Progenitor cell of endocrine pancreas (in vitro differentiated cells): ENCODE measurements around the gene BICRA. TPM values are rescaled to one million over a fixed set of nuclear protein-coding genes. Genes with fewer than 3 reads are reported as not detected.
"Not testable (repeated sequence)": the region's sequence is repeated elsewhere in the genome, so short reads cannot be mapped to it uniquely, and the experiment has no call there.

ENCODE experiments used
- DNase-seq: peaks from one replicate; pipeline ENCODE4 v3.0.0; 2021; ENCODE audit warnings: low spot score; ENCODE audit not compliant: unreplicated experiment
- H3K27ac Mint-ChIP-seq: 2 replicates; pipeline ENCODE4 v1.8.0; 2021; ENCODE audit warnings: mild to moderate bottlenecking, moderate library complexity, mixed read lengths
- H3K27me3 Mint-ChIP-seq: 2 replicates; pipeline ENCODE4 v1.8.0; 2021; ENCODE audit warnings: mixed read lengths
- H3K36me3 Mint-ChIP-seq: 2 replicates; pipeline ENCODE4 v1.8.0; 2022; ENCODE audit warnings: mixed read lengths; ENCODE audit not compliant: insufficient read depth
- H3K4me1 Mint-ChIP-seq: 2 replicates; pipeline ENCODE4 v1.8.0; 2021; ENCODE audit warnings: low read depth, mixed read lengths
- H3K4me3 Mint-ChIP-seq: 2 replicates; pipeline ENCODE4 v1.8.0; 2021; ENCODE audit warnings: low read depth, mild to moderate bottlenecking, moderate library complexity, mixed read lengths
- H3K9me3 Mint-ChIP-seq: 2 replicates; pipeline ENCODE4 v1.8.0; 2021; ENCODE audit warnings: low read depth, mixed read lengths
- total RNA-seq: library from RNA; stranded (reverse); gene quantifications from 2 replicates; pipeline ENCODE4 v1.2.1, GENCODE V29; 2021
- TF ChIP-seq, protein P1 (sequence below): fragments of 200-600 bp; sonication (generic); IDR thresholded peaks from one replicate; pipeline ENCODE4 v1.5.0; 2021; ENCODE audit warnings: antibody characterized with exemption, mild to moderate bottlenecking; ENCODE audit not compliant: unreplicated experiment

BICRA gene
- total RNA-seq, 1 donor from 2014 or later: 37.4 TPM

DNA sequence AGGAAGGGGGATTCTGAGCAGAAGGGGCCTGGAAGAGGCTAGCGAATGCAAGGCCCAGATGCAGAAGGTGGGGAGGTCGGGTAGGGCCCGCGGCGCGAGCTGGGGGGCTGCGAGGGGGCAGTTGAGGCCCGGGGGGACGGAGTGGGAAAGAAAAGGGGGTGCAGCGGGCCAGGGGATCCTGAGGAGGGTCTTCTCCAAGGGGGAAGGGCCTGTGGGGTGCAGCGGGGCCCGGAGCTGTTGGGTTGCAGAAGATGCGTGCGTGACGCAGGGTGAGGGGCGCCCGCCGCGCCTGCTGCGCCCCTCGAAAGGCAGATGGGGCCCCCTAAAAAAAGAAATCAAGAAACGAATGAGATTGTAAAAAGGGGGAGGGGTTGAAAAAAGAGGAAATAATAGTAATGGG is 36.3 kb upstream of the BICRA start:
- H3K4me1 Mint-ChIP-seq: no peaks in the 10 kb centered on the region
- no peaks in the 10 kb centered on the region for H3K9me3 Mint-ChIP-seq
- no peaks in the 10 kb centered on the region for H3K36me3 Mint-ChIP-seq
- H3K27ac Mint-ChIP-seq: no peak overlapping the region
- H3K4me3 Mint-ChIP-seq: no peak overlapping the region
- TF ChIP-seq, protein P1, sequence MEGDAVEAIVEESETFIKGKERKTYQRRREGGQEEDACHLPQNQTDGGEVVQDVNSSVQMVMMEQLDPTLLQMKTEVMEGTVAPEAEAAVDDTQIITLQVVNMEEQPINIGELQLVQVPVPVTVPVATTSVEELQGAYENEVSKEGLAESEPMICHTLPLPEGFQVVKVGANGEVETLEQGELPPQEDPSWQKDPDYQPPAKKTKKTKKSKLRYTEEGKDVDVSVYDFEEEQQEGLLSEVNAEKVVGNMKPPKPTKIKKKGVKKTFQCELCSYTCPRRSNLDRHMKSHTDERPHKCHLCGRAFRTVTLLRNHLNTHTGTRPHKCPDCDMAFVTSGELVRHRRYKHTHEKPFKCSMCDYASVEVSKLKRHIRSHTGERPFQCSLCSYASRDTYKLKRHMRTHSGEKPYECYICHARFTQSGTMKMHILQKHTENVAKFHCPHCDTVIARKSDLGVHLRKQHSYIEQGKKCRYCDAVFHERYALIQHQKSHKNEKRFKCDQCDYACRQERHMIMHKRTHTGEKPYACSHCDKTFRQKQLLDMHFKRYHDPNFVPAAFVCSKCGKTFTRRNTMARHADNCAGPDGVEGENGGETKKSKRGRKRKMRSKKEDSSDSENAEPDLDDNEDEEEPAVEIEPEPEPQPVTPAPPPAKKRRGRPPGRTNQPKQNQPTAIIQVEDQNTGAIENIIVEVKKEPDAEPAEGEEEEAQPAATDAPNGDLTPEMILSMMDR: no peak
- no peaks in the 10 kb centered on the region for H3K27me3 Mint-ChIP-seq
- no peak for DNase-seq

DNA sequence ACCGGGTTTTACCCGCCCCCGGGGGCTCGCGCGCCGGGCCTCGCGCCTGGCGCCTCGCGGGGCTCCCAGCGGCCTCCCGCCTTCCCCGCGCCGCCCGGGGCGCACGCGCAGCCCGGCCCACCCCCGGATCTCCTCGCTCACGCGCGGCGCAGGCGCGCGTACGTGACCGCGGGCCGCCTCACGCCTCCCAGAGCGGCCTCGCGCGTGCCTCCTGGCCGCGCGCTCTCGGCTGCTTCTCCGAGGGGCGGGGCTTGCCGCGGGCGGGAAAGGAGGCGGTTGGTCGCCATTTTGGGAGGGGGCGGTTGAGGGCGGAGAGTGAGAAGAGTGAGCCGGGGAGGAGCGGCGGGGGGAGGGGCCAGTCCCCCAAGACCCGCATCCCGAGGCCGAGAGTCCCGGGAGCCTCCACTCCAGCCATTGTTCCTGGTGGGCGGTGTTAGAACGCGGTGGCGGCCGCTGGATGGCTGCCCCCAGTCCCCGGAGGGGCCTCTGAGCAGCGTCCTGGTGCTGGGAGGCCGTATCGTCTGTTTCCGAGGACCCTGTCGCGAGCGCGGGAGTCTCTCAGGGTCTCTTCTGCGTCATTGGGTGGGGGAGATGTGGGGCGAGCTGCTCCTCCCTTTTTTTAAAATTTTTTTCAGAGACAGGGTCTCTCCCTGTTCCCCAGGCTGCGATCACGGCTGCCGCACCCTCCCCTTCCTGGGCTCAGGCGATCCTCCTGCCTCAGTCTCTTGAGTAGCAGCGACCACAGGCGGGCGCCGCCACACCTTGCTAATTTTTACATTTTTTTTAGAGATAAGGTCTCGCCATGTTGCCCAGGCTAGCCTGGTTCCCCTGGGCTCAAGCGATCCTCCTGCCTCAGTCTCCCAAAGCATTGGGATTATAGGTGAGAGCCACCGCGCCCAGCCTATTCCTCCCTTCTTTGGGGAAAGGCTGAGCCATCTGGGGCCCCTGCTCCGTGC is 35.6 kb upstream of the BICRA start, which contains the start of gene ZNF541:
Gene ZNF541 (minus strand): TSS at position 78 of the 956 bp plus-strand sequence. CDS start 17,292 bp downstream, outside the sequence.
- Mint-ChIP-seq H3K4me3 (no peak within 1 kb of the TSS), H3K4me1 (no peaks in the 10 kb centered on the region), H3K27me3 (no peaks in the 10 kb centered on the region), H3K27ac (no peak within 1 kb of the TSS), H3K36me3 (no peaks in the 10 kb centered on the region), H3K9me3 (no peaks in the 10 kb centered on the region)
- DNase-seq: no peak
- TF ChIP-seq, protein P1: no peak

DNA sequence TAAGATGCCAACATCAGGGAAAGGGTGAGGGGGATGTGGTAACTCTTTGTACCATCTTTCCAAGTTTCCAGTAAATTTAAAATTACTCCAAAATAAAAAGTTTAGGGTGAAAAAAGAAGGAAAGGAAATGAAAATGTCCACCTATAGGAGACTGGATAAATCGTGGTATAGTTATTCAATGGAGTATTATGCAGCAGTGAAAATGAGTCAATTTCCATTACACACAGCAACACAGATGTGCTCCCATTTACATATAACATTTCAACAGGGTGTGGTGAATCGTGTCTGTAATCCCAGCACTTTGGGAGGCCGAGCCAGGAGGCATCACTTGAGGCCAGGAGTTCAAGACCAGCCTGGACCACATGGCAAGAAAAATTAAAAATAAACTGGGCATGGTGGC is 28.5 kb upstream of the BICRA start:
- TF ChIP-seq, protein P1: no peak
- Mint-ChIP-seq H3K36me3 (no peaks in the 10 kb centered on the region), H3K9me3 (no peaks in the 10 kb centered on the region), H3K4me3 (no peak overlapping the region), H3K27me3 (peaks cover 4% of the 10 kb centered on the region), H3K4me1 (no peaks in the 10 kb centered on the region), H3K27ac (no peak overlapping the region)
- no peak for DNase-seq

DNA sequence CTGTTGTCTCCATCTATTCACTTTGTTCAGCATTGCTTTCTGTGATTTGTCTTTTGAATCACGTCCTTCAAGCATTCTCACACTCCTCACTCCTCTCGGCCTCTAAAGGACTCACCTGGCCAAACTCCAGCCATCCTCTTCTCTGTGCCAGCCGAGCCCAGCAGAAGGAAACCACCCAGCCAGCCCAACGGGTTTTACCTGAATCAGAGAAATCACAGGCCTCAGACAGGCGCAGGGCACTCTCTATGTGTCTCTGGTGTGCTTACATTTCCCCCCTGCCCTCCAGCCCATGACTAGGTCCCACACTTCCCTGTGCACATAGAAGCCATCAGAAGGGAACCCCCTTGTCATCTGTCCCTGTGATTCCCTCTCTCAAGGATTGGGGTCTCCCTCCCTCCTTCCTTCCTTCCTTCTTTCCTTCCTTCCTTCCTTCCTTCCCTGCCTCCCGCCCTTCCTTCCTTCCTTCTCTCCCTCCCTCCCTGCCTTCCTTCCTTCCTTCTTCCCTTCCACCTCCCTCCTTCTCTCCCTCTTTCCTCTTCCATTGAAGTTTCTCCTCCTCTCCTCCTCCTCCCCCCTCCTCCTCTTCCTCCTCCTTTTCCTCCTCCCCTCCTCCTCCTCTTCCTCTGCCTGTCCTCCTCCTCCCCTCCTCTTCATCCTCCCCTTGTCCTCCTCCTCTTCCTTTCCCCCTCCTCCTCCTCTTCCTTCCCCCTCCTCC is 27.2 kb upstream of the BICRA start:
- Mint-ChIP-seq H3K27ac (peak overlapping the region; percentile 29), H3K4me1 (no peaks in the 10 kb centered on the region), H3K9me3 (peaks cover 4% of the 10 kb centered on the region), H3K4me3 (no peak overlapping the region), H3K27me3 (peaks cover 4% of the 10 kb centered on the region), H3K36me3 (no peaks in the 10 kb centered on the region)
- TF ChIP-seq, protein P1: no peak
- no peak for DNase-seq

- Mint-ChIP-seq H3K27ac (no peak overlapping the region), H3K4me3 (no peak overlapping the region), H3K4me1 (no peaks in the 10 kb centered on the region), H3K36me3 (no peaks in the 10 kb centered on the region), H3K27me3 (peaks cover 4% of the 10 kb centered on the region), H3K9me3 (peaks cover 4% of the 10 kb centered on the region)
- TF ChIP-seq, protein P1: no peak
- no peak for DNase-seq
Measured at GRCh38 chr19:47582320-47582909, 26.5 kb upstream of the BICRA start.

DNA sequence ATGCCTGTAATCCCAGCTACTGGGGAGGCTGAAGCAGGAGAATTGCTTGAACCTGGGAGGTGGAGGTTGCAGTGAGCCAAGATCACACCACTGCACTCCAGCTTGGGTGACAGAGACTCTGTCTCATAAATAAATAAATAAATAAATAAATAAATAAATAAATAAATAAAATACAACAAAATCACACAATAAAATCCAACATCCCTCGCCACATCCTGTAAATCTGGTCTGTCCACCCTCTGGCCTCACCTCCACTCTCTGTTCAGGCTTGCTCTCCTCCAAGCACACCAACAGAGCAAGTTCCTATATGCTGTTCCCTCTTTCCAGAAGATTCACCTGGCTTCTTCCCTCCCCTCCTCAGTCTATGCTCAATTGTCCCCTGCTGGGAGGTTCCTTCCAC is 25.8 kb upstream of the BICRA start:
- H3K27me3 Mint-ChIP-seq, H3K9me3 Mint-ChIP-seq, H3K36me3 Mint-ChIP-seq, DNase-seq, H3K4me1 Mint-ChIP-seq, H3K27ac Mint-ChIP-seq, H3K4me3 Mint-ChIP-seq: not testable (repeated sequence)
